AG09319 (cell line): ENCODE measurements around the gene ZNF552.

Experiments used
- DNase-seq: peaks from one replicate; pipeline ENCODE4 v3.0.0-alpha.2; 2010; ENCODE audit warnings: low read depth; ENCODE audit errors: extremely low read depth
- TF ChIP-seq, protein P1 (sequence below): IDR thresholded peaks from 2 replicates; pipeline ENCODE4 v1.5.1; 2011; ENCODE audit warnings: low read depth, mild to moderate bottlenecking, inconsistent platforms, low read length, moderate library complexity

The ZNF552 gene

DNA sequence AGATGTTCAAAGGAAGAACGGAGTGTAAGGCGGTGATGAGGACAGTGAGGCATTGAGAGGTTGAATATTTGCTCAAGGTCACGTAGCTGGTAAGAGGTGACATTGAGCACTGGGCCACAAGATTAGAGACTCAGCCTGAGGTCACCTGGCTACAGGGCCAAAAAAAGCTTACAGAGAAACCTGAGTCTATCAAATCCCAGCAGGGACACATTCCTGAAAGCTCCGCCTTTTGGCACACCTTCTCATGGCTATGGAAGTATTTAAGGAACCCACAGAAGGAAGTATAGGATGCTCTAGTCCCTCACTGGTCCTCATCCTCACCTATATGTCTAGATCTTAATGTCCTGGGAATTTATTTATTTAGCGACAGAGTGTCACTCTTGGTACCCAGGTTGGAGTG lies 27.8 kb downstream of the ZNF552 start:
- TF ChIP-seq, protein P1, sequence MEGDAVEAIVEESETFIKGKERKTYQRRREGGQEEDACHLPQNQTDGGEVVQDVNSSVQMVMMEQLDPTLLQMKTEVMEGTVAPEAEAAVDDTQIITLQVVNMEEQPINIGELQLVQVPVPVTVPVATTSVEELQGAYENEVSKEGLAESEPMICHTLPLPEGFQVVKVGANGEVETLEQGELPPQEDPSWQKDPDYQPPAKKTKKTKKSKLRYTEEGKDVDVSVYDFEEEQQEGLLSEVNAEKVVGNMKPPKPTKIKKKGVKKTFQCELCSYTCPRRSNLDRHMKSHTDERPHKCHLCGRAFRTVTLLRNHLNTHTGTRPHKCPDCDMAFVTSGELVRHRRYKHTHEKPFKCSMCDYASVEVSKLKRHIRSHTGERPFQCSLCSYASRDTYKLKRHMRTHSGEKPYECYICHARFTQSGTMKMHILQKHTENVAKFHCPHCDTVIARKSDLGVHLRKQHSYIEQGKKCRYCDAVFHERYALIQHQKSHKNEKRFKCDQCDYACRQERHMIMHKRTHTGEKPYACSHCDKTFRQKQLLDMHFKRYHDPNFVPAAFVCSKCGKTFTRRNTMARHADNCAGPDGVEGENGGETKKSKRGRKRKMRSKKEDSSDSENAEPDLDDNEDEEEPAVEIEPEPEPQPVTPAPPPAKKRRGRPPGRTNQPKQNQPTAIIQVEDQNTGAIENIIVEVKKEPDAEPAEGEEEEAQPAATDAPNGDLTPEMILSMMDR: no peak
- no peak for DNase-seq

DNA sequence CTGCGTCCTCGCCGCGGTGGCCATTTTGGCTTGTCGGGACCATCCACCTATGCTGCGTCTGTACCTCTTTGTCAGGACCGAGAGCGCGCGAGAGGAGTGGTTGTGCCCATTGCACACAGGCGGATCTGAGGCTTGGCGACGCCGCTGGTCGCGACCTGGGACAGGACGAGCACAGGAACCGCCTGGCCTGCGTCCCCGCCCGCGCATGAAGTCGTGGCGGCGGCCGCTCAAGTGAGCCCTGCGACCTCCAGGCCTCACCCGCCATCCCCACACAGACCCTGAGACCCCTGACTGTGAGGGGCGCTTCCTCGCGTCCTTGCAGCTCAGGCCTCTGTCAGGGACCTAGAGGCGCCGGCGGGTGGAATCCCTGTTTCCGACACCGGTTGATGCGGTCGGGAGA lies 28.4 kb downstream of the ZNF552 start:
- DNase-seq: no peak
- TF ChIP-seq, protein P1: no peak

DNA sequence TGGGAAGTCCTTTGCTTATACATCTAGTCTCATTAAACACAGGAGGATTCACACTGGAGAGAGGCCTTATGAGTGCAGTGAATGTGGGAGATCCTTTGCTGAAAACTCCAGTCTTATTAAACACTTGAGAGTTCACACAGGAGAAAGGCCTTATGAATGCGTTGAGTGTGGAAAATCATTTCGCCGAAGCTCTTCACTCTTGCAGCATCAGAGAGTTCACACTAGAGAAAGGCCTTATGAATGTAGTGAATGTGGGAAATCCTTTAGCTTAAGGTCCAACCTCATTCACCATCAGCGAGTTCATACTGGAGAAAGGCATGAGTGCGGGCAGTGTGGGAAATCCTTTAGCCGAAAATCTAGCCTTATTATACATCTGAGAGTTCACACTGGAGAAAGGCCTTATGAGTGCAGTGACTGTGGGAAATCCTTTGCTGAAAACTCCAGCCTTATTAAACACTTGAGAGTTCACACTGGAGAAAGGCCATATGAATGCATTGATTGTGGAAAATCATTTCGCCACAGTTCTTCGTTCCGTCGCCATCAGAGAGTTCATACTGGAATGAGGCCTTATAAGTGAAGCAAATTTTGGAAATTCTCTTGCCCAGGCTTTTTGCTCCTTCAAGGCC lies 35.4 kb downstream of the ZNF552 start:
- DNase-seq: no peak
- TF ChIP-seq, protein P1: no peak

DNA sequence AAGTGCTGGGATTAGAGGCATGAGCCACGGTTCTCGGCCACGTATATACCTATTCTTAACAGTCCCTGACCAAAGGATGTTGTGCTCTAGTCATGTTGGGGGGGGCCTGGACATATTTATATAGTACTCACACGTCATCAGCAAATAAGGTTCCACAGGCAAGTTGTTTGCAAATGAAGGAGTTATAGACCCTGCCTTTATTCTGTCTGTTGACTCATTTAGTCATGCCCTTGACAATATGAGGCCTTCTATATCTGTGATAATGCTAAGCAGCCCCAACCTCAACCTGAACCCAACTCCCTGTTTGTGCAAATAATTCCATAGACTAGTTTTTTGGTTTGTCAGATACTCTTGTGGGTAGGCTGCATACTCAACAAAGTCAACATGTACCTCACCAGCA lies 36.4 kb downstream of the ZNF552 start:
- TF ChIP-seq, protein P1: no peak
- no peak for DNase-seq

DNA sequence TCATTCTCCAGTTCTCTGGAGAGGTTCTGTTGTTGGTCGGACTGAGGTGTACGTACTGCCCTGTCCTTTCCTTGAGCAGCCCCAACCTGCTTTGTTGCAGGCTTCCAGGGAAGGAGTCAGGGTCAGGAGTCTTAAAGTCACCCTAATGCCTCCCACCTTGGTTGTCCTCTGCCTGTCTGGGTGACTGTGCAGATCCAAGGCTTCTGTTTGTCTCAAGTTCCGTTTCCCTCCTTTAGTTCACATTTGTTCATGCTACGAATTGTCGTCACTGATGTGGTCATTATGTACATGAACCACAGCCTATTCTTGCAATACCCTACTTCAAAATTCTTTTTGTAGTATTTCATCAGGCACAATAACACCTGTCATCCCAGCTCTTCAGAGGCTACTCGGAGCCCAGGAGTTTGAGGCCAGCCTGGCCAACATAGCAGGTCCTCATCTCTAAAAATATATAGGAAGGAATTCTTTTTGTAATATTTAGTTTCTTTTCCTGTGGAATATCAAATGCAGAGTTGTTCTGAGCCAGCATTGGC lies 37.9 kb downstream of the ZNF552 start:
- TF ChIP-seq, protein P1: no peak
- no peak for DNase-seq

DNA sequence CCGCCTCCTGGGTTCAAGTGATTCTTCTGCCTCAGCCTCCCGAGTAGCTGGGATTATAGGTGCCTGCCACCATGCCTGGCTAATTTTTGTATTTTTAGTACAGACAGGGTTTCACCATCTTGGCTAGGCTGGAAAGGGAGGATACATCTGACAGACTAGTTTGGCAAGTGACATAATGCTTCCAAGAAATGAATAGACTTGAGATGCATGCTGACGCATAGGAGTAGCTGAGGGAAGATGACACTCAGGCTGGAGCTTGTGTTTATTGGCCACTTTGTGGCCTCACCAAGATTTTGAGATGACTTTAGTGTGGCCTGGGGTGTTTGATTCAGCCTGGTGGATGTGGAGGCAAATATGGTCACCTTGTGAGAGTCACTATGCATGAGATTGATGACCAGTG lies 41.2 kb downstream of the ZNF552 start:
- TF ChIP-seq, protein P1: no peak
- DNase-seq: no peak

DNA sequence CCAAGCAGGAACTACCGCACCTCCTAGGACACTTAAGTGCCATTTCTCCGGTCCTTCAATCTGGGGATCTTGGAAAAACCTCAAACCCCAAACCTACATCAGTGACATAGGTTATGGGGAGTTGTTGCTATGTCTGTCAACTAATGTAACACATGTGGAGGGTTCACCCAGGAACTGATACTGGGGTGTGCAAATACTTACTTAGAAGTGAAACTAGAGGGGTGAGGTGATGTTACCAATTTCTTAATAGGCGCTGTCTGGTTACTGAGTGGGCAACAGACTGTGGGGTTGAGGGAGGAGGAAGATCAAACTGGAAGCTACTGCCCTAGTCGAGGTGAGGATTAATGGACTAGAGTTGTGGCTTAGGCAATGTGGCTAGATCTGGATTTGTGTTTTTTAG lies 43.3 kb downstream of the ZNF552 start:
- no peak for DNase-seq
- TF ChIP-seq, protein P1: no peak
